ENCODE measurements around the gene A2M. TPM values are rescaled to one million over a fixed set of nuclear protein-coding genes. Genes with fewer than 3 reads are reported as not detected.

The A2M gene
- total and polyA plus RNA-seq, 2 of the 8 experiments (the other 6 are each of a cell fraction or from before 2014, with no cell fraction given) = 0.15 TPM; not detected in 1

GRCh38 chr12:9090220-9090619 lies 25.5 kb downstream of the A2M start:
- Histone ChIP-seq H3K4me1 (replicated peaks in 1 of 4; ENCODE audit: control insufficient read depth in 3 of 4, insufficient read depth in 4 of 4, low read length in 3 of 4) (no peaks in the 10 kb centered on the region), H3K18ac (ENCODE audit: extremely low read depth, low read length) (no peak overlapping the region), H2BK120ac (replicated peaks; ENCODE audit: low read depth, low read length) (no peak overlapping the region), H3K36me3 (ENCODE audit: control insufficient read depth in 2 of 4, insufficient read depth in 4 of 4, low read length in 3 of 4) (no peaks in the 10 kb centered on the region), H3K23me2 (ENCODE audit: low read depth, low read length) (no peaks in the 10 kb centered on the region; the same call in 1 of the 2 replicates), H3K27me3 (replicated peaks in 1 of 4; ENCODE audit: control insufficient read depth in 3 of 4, extremely low read depth in 1 of 4, insufficient read depth in 3 of 4, low read length in 3 of 4) (no peaks in the 10 kb centered on the region), H2BK15ac (ENCODE audit: low read length) (no peak overlapping the region), H3K27ac (ENCODE audit: low read depth, low read length) (no peak overlapping the region), H3K56ac (replicated peaks; ENCODE audit: insufficient read length, low read depth, low read length) (no peak overlapping the region), H4K5ac (ENCODE audit: insufficient read length, low read depth, low read length) (no peak overlapping the region), H3K4ac (replicated peaks; ENCODE audit: insufficient read length, low read depth, low read length) (no peak overlapping the region), H3K4me3 (ENCODE audit: extremely low read depth in 1 of 4, insufficient read depth in 2 of 4, low read depth in 3 of 4, low read length in 4 of 4) (no peak overlapping the region), H3K79me1 (ENCODE audit: low read depth, low read length) (no peaks in the 10 kb centered on the region), H2BK20ac (ENCODE audit: low read length) (no peak overlapping the region), H4K8ac (ENCODE audit: extremely low read depth, insufficient read depth, low read length) (no peak overlapping the region), H4K91ac (replicated peaks; ENCODE audit: insufficient read length, low read length) (no peak overlapping the region), H3K23ac (ENCODE audit: insufficient read length) (no peak overlapping the region), H3K9ac (replicated peaks in 1 of 4; ENCODE audit: extremely low read depth in 1 of 4, low read depth in 3 of 4, low read length in 3 of 4) (no peak overlapping the region), H3K4me2 (ENCODE audit: insufficient read depth in 1 of 2, low read depth in 2 of 2, low read length in 2 of 2) (no peak overlapping the region), H2AFZ (ENCODE audit: low read length) (no peak overlapping the region), H3K9me3 (ENCODE audit: insufficient read depth in 2 of 2, low read depth in 1 of 2, low read length in 1 of 2) (no peaks in the 10 kb centered on the region), H3K14ac (ENCODE audit: insufficient read length) (no peak overlapping the region), H2AK5ac (ENCODE audit: low read depth, low read length) (no peak overlapping the region), H4K20me1 (replicated peaks in 1 of 2; ENCODE audit: control insufficient read depth in 1 of 2, insufficient read depth in 2 of 2, low read length in 2 of 2) (no peaks in the 10 kb centered on the region), H2BK12ac (ENCODE audit: low read depth, low read length) (no peak overlapping the region), H3K79me2 (ENCODE audit: control insufficient read depth in 1 of 2, insufficient read depth in 2 of 2, low read length in 2 of 2) (no peaks in the 10 kb centered on the region), H2BK5ac (ENCODE audit: low read depth, low read length) (no peak overlapping the region)
- ChIA-PET CTCF (ENCODE audit: partially characterized antibody) (no interaction called here), POLR2A (ENCODE audit: partially characterized antibody) (interaction anchor here (1.5 kb wide), 1 partner anchor 11 kb away, joined by 3 read pairs; no protein-coding TSS in a partner anchor)
- FAIRE-seq (no peak), DNase-seq (ENCODE audit: low read depth in 1 of 2, low spot score in 2 of 2) (no peak)
- WGBS, 2 experiments (ENCODE audit: extremely low coverage in 1 of 2, insufficient coverage in 1 of 2, insufficient read length in 1 of 2, insufficient replicate concordance in 2 of 2, low coverage in 1 of 2, low lambda C conversion rate in 2 of 2, missing lambda C conversion rate in 1 of 2) = 88% methylated on average over 5 of the region's 5 CpGs; no CpG with 5 or more reads in 1 of the 2 experiments
- TF ChIP-seq CTCF (IDR thresholded peaks at IDR 0.05; ENCODE audit: control extremely low read depth in 1 of 3, insufficient read depth in 1 of 3, low read depth in 1 of 3, low read length in 3 of 3) = no peak
- no peak for TF ChIP-seq CHD1 (IDR thresholded peaks at IDR 0.05; ENCODE audit: low read depth, low read length)
- TF ChIP-seq NANOG (IDR thresholded peaks at IDR 0.05; ENCODE audit: insufficient read depth, low read depth, low read length, poor library complexity, severe bottlenecking) = no peak
- TF ChIP-seq PHF8 (conservative IDR thresholded peaks at IDR 0.05; ENCODE audit: low read depth, low read length) = no peak
- no peak for TF ChIP-seq USF2 (IDR thresholded peaks at IDR 0.05; ENCODE audit: low read length)
- TF ChIP-seq NRF1 (IDR thresholded peaks at IDR 0.05; ENCODE audit: low read depth, low read length) = no peak
- TF ChIP-seq CHD2 (IDR thresholded peaks at IDR 0.05; ENCODE audit: low read length) = no peak
- TF ChIP-seq KDM5A (IDR thresholded peaks at IDR 0.05; ENCODE audit: low read length) = no peak
- no peak for TF ChIP-seq HDAC6 (IDR thresholded peaks at IDR 0.05; ENCODE audit: low read depth, low read length)
- no peak for TF ChIP-seq RBBP5 (IDR thresholded peaks at IDR 0.05; ENCODE audit: borderline replicate concordance, low read depth, low read length)
- no peak for TF ChIP-seq BRCA1 (IDR thresholded peaks at IDR 0.05; ENCODE audit: low read depth, low read length)

Data from H1 (cell line).